GM08714 (cell line): ENCODE data around the gene FEN1.

Experiments used
- H3K4me3 ChIP-seq: fragments of 200-500 bp; sonication (Bioruptor generic); 2 replicates; pipeline ENCODE4 v1.5.1; 2014; ENCODE audit warnings: mild to moderate bottlenecking, low read length, inconsistent platforms
- ZNF274 ChIP-seq: IDR thresholded peaks from 2 replicates; pipeline ENCODE4 v1.6.1; 2012; ENCODE audit warnings: mild to moderate bottlenecking, low read depth, low read length

FEN1 gene

GRCh38 chr11:61828379-61828628 is 35.6 kb downstream of the FEN1 start:
- H3K4me3 ChIP-seq = peak overlapping the region; percentile 79
- no peak for TF ChIP-seq ZNF274

DNA sequence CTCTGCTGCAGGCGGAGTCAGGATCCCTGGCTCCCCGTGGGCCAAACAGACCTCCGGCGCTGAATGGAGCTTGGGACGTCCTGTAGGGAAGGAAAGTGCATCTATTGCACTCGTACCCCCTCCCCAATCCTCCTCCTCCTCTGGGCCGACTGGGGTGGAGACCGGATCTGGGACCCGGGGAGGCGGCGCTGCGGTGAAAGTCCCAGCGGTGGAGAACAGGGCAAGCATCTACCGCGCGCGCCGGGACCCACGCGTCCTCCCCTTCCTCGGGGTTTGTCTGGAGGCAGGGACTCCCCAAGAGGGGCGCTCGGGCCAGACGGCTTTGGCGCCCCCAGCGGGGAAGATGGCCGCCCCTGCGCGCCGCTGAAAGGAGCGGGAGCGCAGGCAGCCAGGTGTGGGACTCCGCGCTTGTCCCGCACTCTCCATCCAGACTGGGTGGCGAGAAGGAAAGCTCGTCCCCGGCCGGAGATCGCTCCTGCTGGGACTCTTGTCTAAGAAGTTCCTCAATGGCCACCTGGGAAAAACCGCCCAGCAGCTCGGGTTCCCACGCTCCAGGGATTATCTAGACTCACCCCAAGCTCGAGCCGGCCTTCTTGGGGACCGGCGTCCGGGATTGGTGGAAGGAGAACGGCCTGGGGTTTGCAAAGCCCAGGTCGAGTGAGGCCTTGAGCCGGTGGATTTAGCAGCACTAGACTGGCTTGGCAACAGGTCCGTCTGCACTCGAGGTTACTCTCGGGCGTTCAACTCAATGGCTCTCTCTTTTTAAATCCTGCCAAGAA is 36.1 kb downstream of the FEN1 start:
- no peak for TF ChIP-seq ZNF274
- peak overlapping the region; percentile 79 for H3K4me3 ChIP-seq

- TF ChIP-seq ZNF274 = no peak
- peak overlapping the region; percentile 79 for H3K4me3 ChIP-seq
Observed at GRCh38 chr11:61829806-61830205, 37.1 kb downstream of the FEN1 start.

DNA sequence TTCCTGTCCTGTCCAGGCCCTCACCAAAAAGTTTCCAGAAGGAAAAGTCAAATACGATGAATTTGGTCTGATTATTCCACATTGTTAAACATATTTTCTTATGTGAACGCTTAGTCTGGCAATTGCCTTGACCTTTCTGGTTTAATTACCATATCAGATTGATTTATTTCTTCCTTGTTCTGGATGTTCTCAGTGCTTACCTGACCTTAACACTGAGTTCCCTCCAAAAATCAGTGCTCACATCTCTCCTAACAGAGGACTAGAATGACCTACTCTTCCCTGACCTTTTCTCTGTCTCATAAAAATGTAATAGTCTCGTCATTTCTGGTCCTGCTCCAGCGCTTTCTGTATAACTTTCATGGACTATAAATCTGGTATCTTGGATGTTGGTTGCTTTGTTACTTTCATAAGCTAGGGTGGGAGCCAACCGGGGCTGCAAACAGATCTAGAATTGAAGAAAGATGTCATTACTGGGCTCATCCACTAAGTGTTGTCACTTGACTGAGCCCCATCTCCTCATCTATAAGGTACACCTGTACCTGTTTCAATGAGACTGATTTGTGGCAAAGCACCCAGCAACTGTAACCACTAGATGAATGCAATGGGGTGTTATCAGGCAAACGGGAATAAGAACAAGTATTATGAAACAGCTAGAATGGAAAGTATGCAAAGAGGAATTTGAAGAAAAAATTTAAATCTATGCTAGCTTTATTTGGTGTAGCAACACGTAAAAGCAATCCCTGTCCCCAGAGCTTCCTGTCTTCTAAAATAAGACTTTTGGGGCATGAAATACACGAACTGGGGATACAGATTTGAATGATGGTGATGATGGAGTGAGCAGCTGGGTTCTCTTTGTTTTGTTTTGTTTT is 37.8 kb downstream of the FEN1 start:
- H3K4me3 ChIP-seq = peak overlapping the region; percentile 79
- TF ChIP-seq ZNF274 = no peak

GRCh38 chr11:61832207-61832606 is 39.5 kb downstream of the FEN1 start:
- H3K4me3 ChIP-seq = no peak overlapping the region
- no peak for TF ChIP-seq ZNF274

- H3K4me3 ChIP-seq = no peak overlapping the region
- TF ChIP-seq ZNF274 = no peak
Observed at GRCh38 chr11:61832754-61833153, 40.0 kb downstream of the FEN1 start.

DNA sequence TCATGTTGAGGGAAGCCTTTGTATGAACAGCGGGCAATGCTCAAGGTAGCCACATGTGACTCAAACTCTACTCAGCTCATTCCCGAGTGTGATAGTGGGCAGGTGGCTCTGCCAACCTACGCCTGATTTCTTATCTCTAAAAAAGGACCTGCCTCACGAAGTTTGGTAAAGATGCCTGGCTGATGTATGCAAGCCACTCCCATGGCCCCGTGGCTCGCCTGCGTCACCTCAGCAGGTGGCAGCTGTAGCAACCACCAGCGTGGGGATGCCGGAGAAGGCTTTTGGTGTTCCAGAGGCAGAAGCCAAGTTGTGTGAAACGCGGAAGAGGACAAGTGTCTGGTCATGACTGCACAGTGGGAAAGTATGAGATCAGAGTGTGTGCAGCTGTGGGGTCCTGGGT is 40.8 kb downstream of the FEN1 start:
- TF ChIP-seq ZNF274 = no peak
- H3K4me3 ChIP-seq = no peak overlapping the region

DNA sequence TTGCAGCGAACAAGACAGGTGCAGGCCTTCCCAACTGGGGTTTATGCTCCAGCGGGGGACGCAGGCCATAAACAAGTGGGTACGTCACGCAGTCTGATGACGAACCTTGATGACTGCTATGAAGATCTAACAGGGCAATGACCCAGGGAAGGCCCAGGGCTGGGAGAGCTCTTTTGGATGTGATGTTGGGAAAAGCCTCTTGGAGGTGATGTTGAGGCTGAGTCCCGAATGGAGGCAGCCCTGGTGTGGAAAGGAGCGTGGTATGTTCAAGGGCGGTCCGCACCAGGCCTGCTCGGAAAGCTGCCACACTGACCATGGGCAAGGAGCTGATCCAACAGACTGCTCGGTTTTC is 41.2 kb downstream of the FEN1 start:
- TF ChIP-seq ZNF274 = no peak
- H3K4me3 ChIP-seq = no peak overlapping the region; the same call in 1 of the 2 replicates

DNA sequence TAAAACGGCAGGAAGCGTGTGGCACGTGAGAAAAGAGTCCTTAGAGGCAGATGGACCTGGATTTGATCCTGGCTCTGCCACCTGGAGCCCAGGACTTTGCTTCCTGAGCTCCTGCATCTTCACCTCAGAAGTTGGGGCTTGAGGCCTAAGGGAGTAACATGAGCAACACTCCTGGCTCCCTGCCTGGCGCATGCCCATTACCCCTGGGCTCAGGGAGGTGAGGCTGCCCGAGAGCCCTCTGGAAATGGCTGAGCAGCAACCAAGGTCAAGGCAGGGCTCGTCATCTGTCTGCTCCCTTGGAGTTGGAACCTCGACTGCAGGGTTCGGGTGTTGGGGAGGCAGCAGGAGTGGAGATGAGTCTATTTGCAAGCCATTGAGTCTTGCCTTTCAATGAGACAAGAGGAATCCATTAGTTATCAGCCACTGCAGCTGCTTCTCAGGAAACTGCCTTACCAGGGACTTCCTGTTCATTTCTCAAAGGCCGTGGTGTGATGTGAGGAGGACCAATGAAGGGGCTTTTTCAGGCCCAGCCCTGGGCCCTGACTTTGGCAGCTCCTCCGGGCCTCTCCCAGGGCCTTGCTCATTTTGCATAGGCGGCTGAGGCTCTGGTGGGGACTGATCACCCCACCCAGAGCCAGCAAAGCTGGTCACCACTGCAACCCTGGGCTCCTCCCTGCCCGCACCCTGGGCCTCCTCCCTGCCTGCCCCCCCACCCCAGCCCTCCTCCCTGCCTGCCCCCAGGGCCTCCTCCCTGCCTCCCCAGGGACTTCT is 41.8 kb downstream of the FEN1 start:
- TF ChIP-seq ZNF274 = no peak
- peak overlapping the region; percentile 12; the same call in 1 of the 2 replicates for H3K4me3 ChIP-seq

DNA sequence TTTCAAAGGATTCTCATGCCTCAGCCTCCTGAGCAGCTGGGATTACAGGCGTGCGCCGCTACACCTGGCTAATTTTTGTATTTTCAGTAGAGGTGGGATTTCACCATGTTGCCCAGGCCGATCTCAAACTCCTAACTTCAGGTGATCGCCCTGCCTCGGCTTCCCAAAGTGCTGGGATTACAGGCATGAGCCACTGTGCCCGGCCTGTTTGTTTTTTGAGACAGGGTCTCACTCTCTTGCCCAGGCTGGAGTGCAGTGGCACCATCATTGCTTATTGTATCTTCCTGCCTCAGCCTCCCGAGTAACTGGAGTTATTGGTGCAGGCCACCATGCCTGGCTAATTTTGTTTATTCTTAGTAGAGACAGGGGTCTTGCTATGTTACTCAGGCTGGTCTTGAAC is 43.5 kb downstream of the FEN1 start:
- TF ChIP-seq ZNF274 = no peak
- no peak overlapping the region for H3K4me3 ChIP-seq

- no peak overlapping the region for H3K4me3 ChIP-seq
- no peak for TF ChIP-seq ZNF274
Observed at GRCh38 chr11:61837411-61838005, 44.8 kb downstream of the FEN1 start.

DNA sequence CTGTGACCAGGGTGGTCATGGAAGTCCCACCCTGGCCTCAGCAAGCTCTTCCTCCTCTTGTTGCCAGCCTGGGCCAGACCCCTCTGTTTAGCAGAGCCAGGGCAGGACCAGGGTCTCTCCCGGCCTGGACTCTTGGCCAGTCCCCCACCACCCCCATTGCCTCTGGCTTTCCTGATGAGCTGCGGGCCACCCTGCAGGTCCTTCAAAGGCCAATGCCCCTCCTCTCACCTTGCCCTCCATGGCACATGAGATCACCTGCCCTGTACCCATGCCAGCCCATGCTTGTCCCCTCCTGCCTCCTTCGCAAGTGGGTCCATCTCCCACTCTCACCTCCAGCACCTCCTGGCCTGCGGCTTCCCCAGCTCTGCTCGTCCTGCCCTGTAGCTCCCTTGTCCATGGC is 45.8 kb downstream of the FEN1 start:
- no peak for TF ChIP-seq ZNF274
- H3K4me3 ChIP-seq = no peak overlapping the region

DNA sequence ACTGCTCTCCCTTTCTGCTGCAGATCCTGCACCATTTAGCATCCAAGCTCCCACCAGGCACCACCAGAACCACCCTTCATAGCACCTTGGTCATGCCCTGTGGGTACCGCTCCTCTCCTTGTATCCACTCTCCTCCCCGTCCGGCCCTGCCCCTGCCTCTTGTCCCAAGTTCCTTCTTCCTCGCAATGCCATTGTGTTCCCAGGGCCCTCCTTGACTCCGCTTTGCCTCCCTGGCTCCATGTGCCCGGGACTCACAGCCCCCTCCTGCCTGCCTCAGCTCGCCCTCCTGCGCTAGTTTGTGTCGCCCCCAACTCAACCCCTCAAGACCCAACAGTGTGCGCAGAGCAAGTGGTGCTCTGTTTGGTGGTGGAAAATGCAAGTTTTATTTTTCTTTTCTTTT is 46.2 kb downstream of the FEN1 start:
- H3K4me3 ChIP-seq = no peak overlapping the region
- TF ChIP-seq ZNF274 = no peak

DNA sequence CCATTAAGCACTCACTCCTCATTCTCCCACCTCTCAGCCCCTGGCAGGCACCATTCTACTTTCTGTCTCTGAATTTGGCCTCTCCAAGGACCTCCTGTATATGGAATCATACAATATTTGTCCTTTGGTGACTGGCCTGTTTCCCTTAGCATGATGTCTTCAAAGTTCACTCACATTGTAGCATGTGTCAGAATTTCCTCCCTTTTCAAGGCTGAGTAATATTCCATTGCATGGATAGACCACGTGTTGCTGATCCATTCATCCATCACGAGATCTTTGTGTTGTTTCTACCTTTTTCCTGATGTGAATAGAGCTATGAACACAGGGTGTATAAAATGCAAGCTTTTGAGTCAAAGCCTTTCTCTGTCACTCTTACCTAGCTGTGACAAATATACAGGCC is 47.0 kb downstream of the FEN1 start:
- TF ChIP-seq ZNF274 = no peak
- no peak overlapping the region for H3K4me3 ChIP-seq

DNA sequence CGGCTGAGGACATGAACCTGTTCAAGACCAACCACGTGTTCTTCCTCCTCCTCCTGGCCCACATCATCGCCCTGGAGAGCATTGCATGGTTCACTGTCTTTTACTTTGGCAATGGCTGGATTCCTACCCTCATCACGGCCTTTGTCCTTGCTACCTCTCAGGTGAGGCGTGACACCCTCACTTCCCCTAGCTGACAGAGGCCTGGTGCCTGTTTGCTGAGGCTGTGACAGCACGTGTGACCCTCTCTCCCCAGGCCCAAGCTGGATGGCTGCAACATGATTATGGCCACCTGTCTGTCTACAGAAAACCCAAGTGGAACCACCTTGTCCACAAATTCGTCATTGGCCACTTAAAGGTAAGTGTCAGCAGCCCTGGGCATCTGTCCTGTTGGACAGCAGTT is 47.7 kb downstream of the FEN1 start:
- no peak for TF ChIP-seq ZNF274
- no peak overlapping the region for H3K4me3 ChIP-seq
